K562 (cell line): ENCODE measurements around the gene HAO2. TPM values are rescaled to one million over a fixed set of nuclear protein-coding genes. Genes with fewer than 3 reads are reported as not detected.
A peak's percentile ranks its signal among the peaks of the same experiment; 100 is the strongest.

Experiments used
- ATF3 ChIP-seq, 2 experiments: fragments of 450-650 bp in 1 of 2; sonication (generic) in 1 of 2; formaldehyde crosslinking in 1 of 2; IDR thresholded peaks in 1 of 2; conservative IDR thresholded peaks in 1 of 2; 2 replicates each; pipeline versions ENCODE4 v1.6.1 to v1.8.1; 2016 to 2023; ENCODE audit warnings: mild to moderate bottlenecking in 2 of 2, moderate library complexity in 2 of 2, inconsistent platforms in 1 of 2, missing genetic modification reagents in 1 of 2
- CBFB ChIP-seq: sonication (generic); formaldehyde crosslinking; IDR thresholded peaks from 2 replicates; pipeline ENCODE4 v1.4.0; 2020; ENCODE audit warnings: mild to moderate bottlenecking, missing genetic modification reagents
- ELF2 ChIP-seq: fragments of 250-450 bp; sonication (Bioruptor Pico); IDR thresholded peaks from 2 replicates; pipeline ENCODE4 v1.5.0; 2021; ENCODE audit warnings: mild to moderate bottlenecking
- ETS1 ChIP-seq: conservative IDR thresholded peaks from 2 replicates; pipeline ENCODE4 v1.6.1; 2011; ENCODE audit warnings: low read depth, mild to moderate bottlenecking, low read length; ENCODE audit not compliant: control insufficient read depth
- KLF16 ChIP-seq: IDR thresholded peaks from 2 replicates; pipeline ENCODE4 v1.6.1; 2016; ENCODE audit warnings: antibody characterized with exemption
- MEIS2 ChIP-seq: fragments of 450-650 bp; IDR thresholded peaks from 2 replicates; pipeline ENCODE4 v1.6.1; 2014; ENCODE audit warnings: mild to moderate bottlenecking; ENCODE audit not compliant: partially characterized antibody
- NCOA1 ChIP-seq: fragments of 450-650 bp; IDR thresholded peaks from 2 replicates; pipeline ENCODE4 v1.6.1; 2016; ENCODE audit warnings: low read depth
- NFYB ChIP-seq: IDR thresholded peaks from 2 replicates; pipeline ENCODE4 v1.6.1; 2011; ENCODE audit warnings: mild to moderate bottlenecking, moderate library complexity; ENCODE audit not compliant: insufficient read length; ENCODE audit errors: extremely low read depth
- PREB ChIP-seq: sonication (generic); formaldehyde crosslinking; IDR thresholded peaks from 2 replicates; pipeline ENCODE4 v1.8.1; 2023; ENCODE audit warnings: mild to moderate bottlenecking, missing genetic modification reagents
- RAD21 ChIP-seq, 2 experiments: fragments of 250-450 bp in 1 of 2; fragments of 450-650 bp in 1 of 2; sonication (Bioruptor Pico) in 1 of 2; formaldehyde crosslinking in 1 of 2; IDR thresholded peaks in 1 of 2; conservative IDR thresholded peaks in 1 of 2; 2 replicates each; pipeline versions ENCODE4 v1.4.0 to v1.8.0; 2020 to 2022; ENCODE audit warnings: mild to moderate bottlenecking in 2 of 2, moderate library complexity in 1 of 2
- SMAD2 ChIP-seq: fragments of 150-350 bp; IDR thresholded peaks from 2 replicates; pipeline ENCODE4 v1.6.1; 2014; ENCODE audit warnings: low read depth, mild to moderate bottlenecking, low read length
- SNAPC5 ChIP-seq: fragments of 250-450 bp; sonication (Bioruptor Pico); IDR thresholded peaks from 2 replicates; pipeline ENCODE4 v1.8.0; 2021; ENCODE audit warnings: moderate library complexity, mild to moderate bottlenecking, inconsistent platforms
- TRIM28 ChIP-seq: fragments of 450-650 bp; IDR thresholded peaks from 2 replicates; pipeline ENCODE4 v1.6.1; 2017
- ZEB2 ChIP-seq: fragments of 450-650 bp; IDR thresholded peaks from 2 replicates; pipeline ENCODE4 v1.6.1; 2016
- ZNF143 ChIP-seq: sonication (generic); formaldehyde crosslinking; IDR thresholded peaks from 2 replicates; pipeline ENCODE4 v1.9.0; 2022; ENCODE audit warnings: mild to moderate bottlenecking, missing genetic modification reagents
- ZNF184 ChIP-seq: sonication (generic); formaldehyde crosslinking; IDR thresholded peaks from 2 replicates; pipeline ENCODE4 v1.5.0; 2020; ENCODE audit warnings: missing genetic modification reagents
- ZNF347 ChIP-seq: fragments of 450-650 bp; formaldehyde crosslinking; IDR thresholded peaks from 2 replicates; pipeline ENCODE4 v1.4.0; 2020; ENCODE audit warnings: low read depth, mild to moderate bottlenecking, moderate library complexity
- ZNF584 ChIP-seq: fragments of 200-800 bp; sonication (Bioruptor generic); IDR thresholded peaks from 2 replicates; pipeline ENCODE4 v1.6.1; 2016; ENCODE audit warnings: low read depth, mild to moderate bottlenecking, missing genetic modification characterization, missing compliant biosample characterization
- ZNF695 ChIP-seq: fragments of 450-650 bp; formaldehyde crosslinking; IDR thresholded peaks from 2 replicates; pipeline ENCODE4 v1.4.0; 2020; ENCODE audit warnings: mild to moderate bottlenecking, moderate library complexity
- ZSCAN32 ChIP-seq: fragments of 450-650 bp; formaldehyde crosslinking; IDR thresholded peaks from 2 replicates; pipeline ENCODE4 v1.4.0; 2020; ENCODE audit warnings: mild to moderate bottlenecking, moderate library complexity
- polyA plus RNA-seq, 8 experiments: library from polyadenylated mRNA; depleted of rRNA in 4 of 8; stranded (reverse) in 5 of 8; unstranded in 3 of 8; fragments of >200 nt; fragmentation: Nextera tagmentation in 2 of 8; fragmentation: Illumina TruSeq in 1 of 8; extraction: Ambion mirVana in 2 of 8; extraction: Trizol in 1 of 8; gene quantifications; 2 replicates each; pipeline versions ENCODE4 v1.2.1 to v1.2.3, GENCODE V29; 2011 to 2014; ENCODE audit warnings: inconsistent platforms in 1 of 8, missing spikeins in 1 of 8
- total RNA-seq, 7 experiments: library from RNA; depleted of rRNA in 6 of 7; stranded (reverse); fragments of >200 nt in 6 of 7; fragmentation: Illumina TruSeq in 2 of 7; extraction: Trizol in 2 of 7; gene quantifications; 2 replicates each; pipeline versions ENCODE4 v1.2.1 to v1.2.3, GENCODE V29; 2011 to 2021; ENCODE audit warnings: low replicate concordance in 1 of 7
- TF ChIP-seq, protein P1 (sequence below): sonication (generic); formaldehyde crosslinking; IDR thresholded peaks from 2 replicates; pipeline ENCODE4 v1.8.1; 2023; ENCODE audit warnings: mild to moderate bottlenecking, missing genetic modification reagents
- TF ChIP-seq, protein P2 (sequence below): fragments of 450-650 bp; formaldehyde crosslinking; IDR thresholded peaks from 2 replicates; pipeline ENCODE4 v1.4.0; 2020; ENCODE audit warnings: mild to moderate bottlenecking, moderate library complexity

HAO2 gene
- total and polyA plus RNA-seq, 9 of the 15 experiments (the other 6 are each of a cell fraction or from before 2014, with no cell fraction given): not detected

- TF ChIP-seq SNAPC5: no peak
- peak; percentile 56; the same call in 1 of the 2 replicates for TF ChIP-seq KLF16
- no peak for TF ChIP-seq SMAD2
- TF ChIP-seq ZNF584 (CRISPR knock-in tag): no peak
- no peak for TF ChIP-seq ZNF347
- TF ChIP-seq ZSCAN32 (CRISPR knock-in tag): no peak
- TF ChIP-seq CBFB: no peak
- peak; percentile 93 to 96 for TF ChIP-seq RAD21 (CRISPR knock-in tag; conservative IDR thresholded peaks at IDR 0.05 in 1 of 2, IDR thresholded peaks at IDR 0.05 in 1 of 2)
- TF ChIP-seq ATF3 (IDR thresholded peaks at IDR 0.05): no peak
- TF ChIP-seq ATF3 (CRISPR knock-in tag; conservative IDR thresholded peaks at IDR 0.05): no peak
- no peak for TF ChIP-seq ZEB2
- no peak for TF ChIP-seq ELF2
- peak; percentile 45 for TF ChIP-seq NFYB
- no peak for TF ChIP-seq ZNF695
- TF ChIP-seq, protein P1, sequence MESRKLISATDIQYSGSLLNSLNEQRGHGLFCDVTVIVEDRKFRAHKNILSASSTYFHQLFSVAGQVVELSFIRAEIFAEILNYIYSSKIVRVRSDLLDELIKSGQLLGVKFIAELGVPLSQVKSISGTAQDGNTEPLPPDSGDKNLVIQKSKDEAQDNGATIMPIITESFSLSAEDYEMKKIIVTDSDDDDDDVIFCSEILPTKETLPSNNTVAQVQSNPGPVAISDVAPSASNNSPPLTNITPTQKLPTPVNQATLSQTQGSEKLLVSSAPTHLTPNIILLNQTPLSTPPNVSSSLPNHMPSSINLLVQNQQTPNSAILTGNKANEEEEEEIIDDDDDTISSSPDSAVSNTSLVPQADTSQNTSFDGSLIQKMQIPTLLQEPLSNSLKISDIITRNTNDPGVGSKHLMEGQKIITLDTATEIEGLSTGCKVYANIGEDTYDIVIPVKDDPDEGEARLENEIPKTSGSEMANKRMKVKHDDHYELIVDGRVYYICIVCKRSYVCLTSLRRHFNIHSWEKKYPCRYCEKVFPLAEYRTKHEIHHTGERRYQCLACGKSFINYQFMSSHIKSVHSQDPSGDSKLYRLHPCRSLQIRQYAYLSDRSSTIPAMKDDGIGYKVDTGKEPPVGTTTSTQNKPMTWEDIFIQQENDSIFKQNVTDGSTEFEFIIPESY (CRISPR knock-in tag): no peak
- no peak for TF ChIP-seq NCOA1
- no peak for TF ChIP-seq MEIS2
- TF ChIP-seq ZNF143 (CRISPR knock-in tag): no peak
- no peak for TF ChIP-seq PREB (CRISPR knock-in tag)
- no peak for TF ChIP-seq ZNF184 (CRISPR knock-in tag)
- no peak for TF ChIP-seq ETS1
- TF ChIP-seq, protein P2, sequence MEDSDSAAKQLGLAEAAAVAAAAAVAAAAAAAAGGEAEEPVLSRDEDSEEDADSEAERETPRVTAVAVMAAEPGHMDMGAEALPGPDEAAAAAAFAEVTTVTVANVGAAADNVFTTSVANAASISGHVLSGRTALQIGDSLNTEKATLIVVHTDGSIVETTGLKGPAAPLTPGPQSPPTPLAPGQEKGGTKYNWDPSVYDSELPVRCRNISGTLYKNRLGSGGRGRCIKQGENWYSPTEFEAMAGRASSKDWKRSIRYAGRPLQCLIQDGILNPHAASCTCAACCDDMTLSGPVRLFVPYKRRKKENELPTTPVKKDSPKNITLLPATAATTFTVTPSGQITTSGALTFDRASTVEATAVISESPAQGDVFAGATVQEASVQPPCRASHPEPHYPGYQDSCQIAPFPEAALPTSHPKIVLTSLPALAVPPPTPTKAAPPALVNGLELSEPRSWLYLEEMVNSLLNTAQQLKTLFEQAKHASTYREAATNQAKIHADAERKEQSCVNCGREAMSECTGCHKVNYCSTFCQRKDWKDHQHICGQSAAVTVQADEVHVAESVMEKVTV (CRISPR knock-in tag): peak; percentile 90
- TF ChIP-seq TRIM28: no peak
These were observed 1.0 kb upstream of the HAO2 start (continued) for GRCh38 chr1:119367432-119368124.
